GM19035 (cell line): Measurements from ENCODE around the gene XCR1.
"Not testable (repeated sequence)": the region's sequence is repeated elsewhere in the genome, so short reads cannot be mapped to it uniquely, and the experiment has no call there.

ENCODE experiments used
- ATAC-seq: cut with Tn5 transposase; IDR thresholded peaks from one replicate; pipeline ENCODE4 v1.9.1; 2021; ENCODE audit not compliant: unreplicated experiment

XCR1 gene

GRCh38 chr3:46007280-46007679 lies 20.0 kb downstream of the XCR1 start:
- ATAC-seq = no peak

GRCh38 chr3:46006238-46007032 lies 20.8 kb downstream of the XCR1 start:
- ATAC-seq = no peak

- ATAC-seq = not testable (repeated sequence)
Observed at GRCh38 chr3:46003706-46004105, 23.6 kb downstream of the XCR1 start.

GRCh38 chr3:46001178-46001577 lies 26.1 kb downstream of the XCR1 start:
- no peak for ATAC-seq

GRCh38 chr3:45997942-45998341 lies 29.3 kb downstream of the XCR1 start:
- ATAC-seq = no peak

GRCh38 chr3:45997499-45997898 lies 29.8 kb downstream of the XCR1 start:
- ATAC-seq = not testable (repeated sequence)

- peak; percentile 93 for ATAC-seq
Observed at GRCh38 chr3:45995236-45996192, 31.8 kb downstream of the XCR1 start, which contains the start of gene FYCO1. Gene FYCO1 (minus strand): TSS chr3:45995824. CDS start chr3:45984910, 10,914 bp downstream.

- no peak for ATAC-seq
Observed at GRCh38 chr3:45994419-45995235, 32.7 kb downstream of the XCR1 start.

- ATAC-seq = no peak
Observed at GRCh38 chr3:45993421-45994027, 33.8 kb downstream of the XCR1 start.

- ATAC-seq = no peak
Observed at GRCh38 chr3:45992821-45993221, 34.5 kb downstream of the XCR1 start.

- ATAC-seq = no peak
Observed at GRCh38 chr3:45992133-45992729, 35.1 kb downstream of the XCR1 start.

GRCh38 chr3:45991341-45991740 lies 35.9 kb downstream of the XCR1 start:
- ATAC-seq = no peak

- no peak for ATAC-seq
Observed at GRCh38 chr3:45990181-45990580, 37.1 kb downstream of the XCR1 start.

- no peak for ATAC-seq
Observed at GRCh38 chr3:45988804-45989203, 38.5 kb downstream of the XCR1 start.

GRCh38 chr3:45988362-45988761 lies 38.9 kb downstream of the XCR1 start:
- no peak for ATAC-seq

- ATAC-seq = no peak
Observed at GRCh38 chr3:45987368-45988291, 39.7 kb downstream of the XCR1 start.

GRCh38 chr3:45986303-45986982 lies 40.8 kb downstream of the XCR1 start:
- no peak for ATAC-seq

GRCh38 chr3:45985532-45986302 lies 41.6 kb downstream of the XCR1 start:
- ATAC-seq = no peak
